ENCODE measurements around the gene ALAS1. TPM values are rescaled to one million over a fixed set of nuclear protein-coding genes. Genes with fewer than 3 reads are reported as not detected.
"Not testable (repeated sequence)": the region's sequence is repeated elsewhere in the genome, so short reads cannot be mapped to it uniquely, and the experiment has no call there.

The ALAS1 gene
- total RNA-seq: 100 to 1,000 TPM in 1 of 2 donors, 10 to 100 TPM in 1; 90.6 to 103 TPM

DNA sequence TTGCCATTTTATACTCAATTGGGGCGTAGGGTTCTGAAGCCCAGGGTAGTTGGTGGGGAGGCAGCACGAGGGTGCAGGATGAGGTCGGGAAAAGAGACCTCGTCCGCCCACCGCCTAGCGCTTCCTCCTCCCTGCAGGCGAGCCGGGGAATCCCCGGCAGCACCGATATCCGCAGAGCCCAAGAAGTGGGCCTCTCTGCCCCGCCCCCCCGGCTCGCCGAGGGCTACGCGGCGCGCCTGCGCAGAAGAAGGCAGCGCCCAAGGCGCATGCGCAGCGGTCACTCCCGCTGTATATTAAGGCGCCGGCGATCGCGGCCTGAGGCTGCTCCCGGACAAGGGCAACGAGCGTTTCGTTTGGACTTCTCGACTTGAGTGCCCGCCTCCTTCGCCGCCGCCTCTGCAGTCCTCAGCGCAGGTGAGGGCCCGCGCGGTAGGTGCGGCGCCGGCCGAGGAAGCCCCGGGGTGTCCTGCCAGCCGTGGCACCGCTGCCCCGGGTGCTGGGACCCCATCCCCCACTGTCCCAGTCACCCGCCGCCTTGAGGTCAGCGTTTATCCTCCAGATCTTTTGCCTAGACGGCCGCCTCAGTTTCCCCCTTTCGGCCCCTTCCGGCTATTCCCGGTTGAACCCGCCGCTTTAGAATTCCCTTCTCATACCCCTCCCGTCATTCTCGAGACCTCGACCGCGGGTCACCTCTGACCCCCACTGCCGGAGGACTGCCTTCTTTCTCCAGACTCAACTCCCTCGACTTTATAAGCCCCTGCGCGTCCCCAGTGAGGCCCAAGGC, at the start of gene ALAS1:
TSS of gene ALAS1 (plus strand) at position 319 of the 784 bp plus-strand sequence. CDS start 1,082 bp downstream, outside the sequence.
- H3K9ac ChIP-seq (ENCODE audit: low read depth in 2 of 2, low read length in 2 of 2): peak within 1 kb of the TSS; percentile 94 to 95
- peak; percentile 94 for DNase-seq
- H3K4me1 ChIP-seq: peaks cover 19% of the 10 kb centered on the region
- H3K27me3 ChIP-seq: no peaks in the 10 kb centered on the region
- TF ChIP-seq, protein P1, sequence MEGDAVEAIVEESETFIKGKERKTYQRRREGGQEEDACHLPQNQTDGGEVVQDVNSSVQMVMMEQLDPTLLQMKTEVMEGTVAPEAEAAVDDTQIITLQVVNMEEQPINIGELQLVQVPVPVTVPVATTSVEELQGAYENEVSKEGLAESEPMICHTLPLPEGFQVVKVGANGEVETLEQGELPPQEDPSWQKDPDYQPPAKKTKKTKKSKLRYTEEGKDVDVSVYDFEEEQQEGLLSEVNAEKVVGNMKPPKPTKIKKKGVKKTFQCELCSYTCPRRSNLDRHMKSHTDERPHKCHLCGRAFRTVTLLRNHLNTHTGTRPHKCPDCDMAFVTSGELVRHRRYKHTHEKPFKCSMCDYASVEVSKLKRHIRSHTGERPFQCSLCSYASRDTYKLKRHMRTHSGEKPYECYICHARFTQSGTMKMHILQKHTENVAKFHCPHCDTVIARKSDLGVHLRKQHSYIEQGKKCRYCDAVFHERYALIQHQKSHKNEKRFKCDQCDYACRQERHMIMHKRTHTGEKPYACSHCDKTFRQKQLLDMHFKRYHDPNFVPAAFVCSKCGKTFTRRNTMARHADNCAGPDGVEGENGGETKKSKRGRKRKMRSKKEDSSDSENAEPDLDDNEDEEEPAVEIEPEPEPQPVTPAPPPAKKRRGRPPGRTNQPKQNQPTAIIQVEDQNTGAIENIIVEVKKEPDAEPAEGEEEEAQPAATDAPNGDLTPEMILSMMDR (IDR thresholded peaks at IDR 0.05): no peak
- H3K27ac ChIP-seq: peak within 1 kb of the TSS; percentile 84
- H3K9me3 ChIP-seq: no peaks in the 10 kb centered on the region
- peaks cover 6% of the 10 kb centered on the region for H3K36me3 ChIP-seq
- intact Hi-C loops (cut with DNase I): no loop called here
- H3K4me3 ChIP-seq: peak within 1 kb of the TSS; percentile 70

DNA sequence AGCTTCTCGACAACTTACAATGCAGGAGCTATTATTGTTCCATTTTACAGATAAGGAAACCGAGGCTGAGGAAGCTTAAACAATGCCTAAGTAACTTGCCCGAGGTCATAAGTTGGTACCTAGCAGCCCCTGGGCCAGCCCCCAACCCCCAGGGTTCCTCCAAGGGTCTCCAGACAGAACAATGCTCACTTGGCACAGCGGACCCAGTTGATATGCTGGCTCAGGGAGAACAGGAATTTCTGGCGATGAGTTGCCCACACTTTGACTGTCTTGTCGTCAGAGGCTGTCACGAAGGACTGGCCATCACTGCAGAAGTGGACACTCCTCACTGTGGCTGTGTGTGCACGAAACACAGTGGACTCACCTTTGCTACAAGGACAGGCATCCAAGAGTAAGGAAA, 48.9 kb upstream of the ALAS1 start:
- TF ChIP-seq, protein P1 (IDR thresholded peaks at IDR 0.05): no peak

DNA sequence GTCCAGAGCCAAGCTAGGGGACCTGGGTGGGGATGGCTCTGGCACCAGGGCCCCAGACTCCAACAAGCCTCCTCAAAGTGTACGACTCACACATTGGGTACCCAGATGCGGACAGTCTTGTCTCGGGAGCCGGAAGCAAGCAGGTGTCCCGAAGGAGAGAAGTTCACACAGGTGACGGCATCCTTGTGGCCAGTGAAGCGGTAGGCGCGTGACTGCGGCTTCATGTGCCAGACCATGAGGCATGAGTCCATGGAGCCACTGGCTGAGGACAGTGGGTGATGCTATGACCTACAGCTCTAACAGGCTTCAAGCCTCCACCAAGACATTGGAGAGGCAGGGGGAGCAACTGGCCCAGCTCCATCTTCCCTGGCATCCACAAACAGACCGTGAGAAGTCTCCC, 48.2 kb upstream of the ALAS1 start:
- Histone ChIP-seq H3K36me3 (no peaks in the 10 kb centered on the region), H3K27me3 (no peaks in the 10 kb centered on the region), H3K4me3 (no peak overlapping the region), H3K4me1 (peaks cover 10% of the 10 kb centered on the region), H3K9me3 (no peaks in the 10 kb centered on the region), H3K27ac (no peak overlapping the region), H3K9ac (ENCODE audit: low read depth in 2 of 2, low read length in 2 of 2) (no peak overlapping the region)
- intact Hi-C loops (cut with DNase I): loop anchor here (10.0 kb wide), 1 partner anchor 65 kb away; no protein-coding TSS in a partner anchor
- DNase-seq: no peak
- TF ChIP-seq, protein P1 (IDR thresholded peaks at IDR 0.05): no peak

More for the DNA sequence above, 48.9 kb upstream of the ALAS1 start:
- H3K9ac ChIP-seq (ENCODE audit: low read depth in 2 of 2, low read length in 2 of 2): no peak overlapping the region
- DNase-seq: no peak
- no peaks in the 10 kb centered on the region for H3K27me3 ChIP-seq
- H3K9me3 ChIP-seq: no peaks in the 10 kb centered on the region
- no peak overlapping the region for H3K4me3 ChIP-seq
- H3K27ac ChIP-seq: no peak overlapping the region
- intact Hi-C loops (cut with DNase I): no loop called here
- no peaks in the 10 kb centered on the region for H3K36me3 ChIP-seq
- H3K4me1 ChIP-seq: peaks cover 9% of the 10 kb centered on the region

DNA sequence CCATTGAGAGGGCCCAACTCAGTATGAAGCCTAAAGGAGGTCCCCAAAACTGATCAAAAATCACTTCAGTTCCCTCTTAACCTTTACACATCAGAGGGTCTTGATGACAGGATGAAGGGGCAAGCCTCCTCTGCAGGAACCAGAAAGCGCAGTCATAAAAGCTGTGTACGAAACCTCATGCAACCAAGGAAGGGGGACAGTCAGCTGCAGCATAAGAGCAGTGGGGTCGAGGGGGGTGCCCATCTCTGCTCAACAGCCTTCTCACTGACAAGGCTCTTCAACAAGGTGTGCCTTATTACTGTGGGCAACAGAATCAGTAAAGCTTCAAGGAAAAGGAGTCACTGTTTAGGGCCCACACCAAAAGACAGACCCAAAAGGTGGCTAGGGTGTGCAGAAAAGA, 47.6 kb upstream of the ALAS1 start:
- Histone ChIP-seq H3K9me3 (no peaks in the 10 kb centered on the region), H3K4me3 (no peak overlapping the region), H3K36me3 (no peaks in the 10 kb centered on the region), H3K27ac (no peak overlapping the region), H3K9ac (ENCODE audit: low read depth in 2 of 2, low read length in 2 of 2) (no peak overlapping the region), H3K27me3 (no peaks in the 10 kb centered on the region), H3K4me1 (peaks cover 14% of the 10 kb centered on the region)
- intact Hi-C loops (cut with DNase I): loop anchor here (10.0 kb wide), 1 partner anchor 64 kb away; no protein-coding TSS in a partner anchor
- TF ChIP-seq, protein P1 (IDR thresholded peaks at IDR 0.05): no peak
- no peak for DNase-seq

DNA sequence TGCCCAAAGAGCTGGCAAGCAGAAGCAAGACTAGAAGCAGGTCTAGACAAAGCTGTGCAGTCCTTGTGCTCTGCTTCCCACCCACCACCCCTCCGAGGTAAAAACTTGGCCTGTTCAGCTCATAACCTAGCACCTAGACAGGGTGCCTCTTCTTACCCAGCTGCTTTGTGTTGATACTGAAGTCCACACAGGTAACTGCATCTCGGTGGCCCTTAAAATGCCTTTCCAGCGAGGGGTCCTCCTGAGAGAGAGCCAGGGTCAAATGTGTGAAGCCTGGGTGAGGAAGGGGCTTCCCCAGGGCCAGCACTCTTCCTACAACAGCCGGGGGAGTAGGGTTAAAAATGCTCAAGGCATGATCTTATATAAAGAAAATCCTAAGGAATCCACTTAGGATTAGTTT, 47.1 kb upstream of the ALAS1 start:
- TF ChIP-seq, protein P1 (IDR thresholded peaks at IDR 0.05): no peak
- intact Hi-C loops (cut with DNase I): loop anchor here (10.0 kb wide), 1 partner anchor 64 kb away; no protein-coding TSS in a partner anchor

DNA sequence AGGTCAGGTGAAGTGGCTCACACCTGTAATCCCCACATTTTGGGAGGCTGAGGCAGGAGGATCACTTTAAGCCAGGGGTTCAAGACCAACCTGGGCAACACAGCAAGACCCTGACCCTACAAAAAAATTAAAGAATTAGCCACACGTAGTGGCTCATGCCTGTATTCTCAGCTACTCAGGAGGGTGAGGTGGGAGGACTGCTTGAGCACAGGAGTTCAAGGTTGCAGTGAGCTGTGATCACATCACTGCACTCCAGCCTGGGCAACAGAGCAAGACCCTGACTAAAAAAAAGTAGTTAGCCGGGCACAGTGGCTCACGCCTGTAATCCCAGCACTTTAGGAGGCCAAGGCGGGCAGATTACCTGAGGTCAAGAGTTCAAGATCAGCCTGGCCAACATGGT, 46.0 kb upstream of the ALAS1 start:
- intact Hi-C loops (cut with DNase I): loop anchor here (10.0 kb wide), 1 partner anchor 63 kb away; no protein-coding TSS in a partner anchor

More for the DNA sequence above, 47.1 kb upstream of the ALAS1 start:
- peaks cover 14% of the 10 kb centered on the region for H3K4me1 ChIP-seq
- H3K27me3 ChIP-seq: no peaks in the 10 kb centered on the region
- no peak overlapping the region for H3K9ac ChIP-seq (ENCODE audit: low read depth in 2 of 2, low read length in 2 of 2)
- no peak overlapping the region for H3K4me3 ChIP-seq
- H3K9me3 ChIP-seq: no peaks in the 10 kb centered on the region
- no peak for DNase-seq
- no peak overlapping the region for H3K27ac ChIP-seq
- no peaks in the 10 kb centered on the region for H3K36me3 ChIP-seq

More for the DNA sequence above, 46.0 kb upstream of the ALAS1 start:
- H3K36me3 ChIP-seq; H3K4me3 ChIP-seq; H3K27me3 ChIP-seq; H3K9ac ChIP-seq (ENCODE audit: low read depth in 2 of 2, low read length in 2 of 2); H3K9me3 ChIP-seq; DNase-seq; H3K27ac ChIP-seq: not testable (repeated sequence)
- peaks cover 14% of the 10 kb centered on the region for H3K4me1 ChIP-seq

Measured in colonic mucosa (tissue), 4 donors.